NOMO-1 (cell line): ENCODE results near the gene ZFP36L2.

Experiments
- DNase-seq, 2 experiments: peaks; one replicate each; lab custom pipeline; 2025; ENCODE audit not compliant: unreplicated experiment in 2 of 2; lab: John Stamatoyannopoulos, UW

ZFP36L2 gene

DNA sequence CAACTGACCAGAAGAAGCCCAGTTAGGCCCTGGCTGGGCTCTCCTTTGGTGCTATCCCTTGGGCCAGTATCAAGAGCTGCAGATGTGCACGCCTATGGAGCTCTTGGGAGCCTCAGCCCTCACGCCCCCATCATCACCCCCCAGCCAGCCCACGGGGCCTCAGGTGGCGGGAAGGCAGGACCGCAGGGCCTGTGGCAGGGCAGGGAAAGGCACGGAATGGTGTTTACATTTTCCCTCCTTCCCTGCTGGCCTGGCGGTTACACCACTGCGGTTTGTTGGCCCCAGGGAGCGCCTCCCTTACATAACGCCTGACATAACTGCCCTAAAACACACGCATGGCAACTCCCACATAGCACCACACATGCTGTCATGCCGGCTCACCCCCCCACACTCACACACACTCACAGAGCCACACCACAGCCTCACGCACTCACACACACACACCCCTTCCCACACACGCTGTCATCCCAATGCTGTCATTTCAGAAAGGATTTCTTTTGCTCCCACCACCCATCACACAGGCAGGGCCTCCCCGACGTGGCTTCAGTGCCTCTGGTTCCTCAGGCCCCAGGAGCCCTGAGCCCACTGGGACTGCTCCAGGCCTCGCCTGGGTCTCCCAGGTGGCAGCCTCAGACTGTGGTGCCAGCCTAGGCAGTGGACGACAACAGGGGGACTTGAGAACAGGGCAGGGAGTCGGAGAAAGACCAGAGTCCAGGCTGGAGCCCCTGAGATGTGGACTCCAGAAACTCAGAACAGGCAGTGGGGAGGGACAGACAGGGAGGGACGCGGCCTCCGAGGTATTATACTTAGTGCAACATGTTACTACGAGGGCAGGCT lies 15.7 kb downstream of the ZFP36L2 start:
- DNase-seq = peak; percentile 87 to 98

DNA sequence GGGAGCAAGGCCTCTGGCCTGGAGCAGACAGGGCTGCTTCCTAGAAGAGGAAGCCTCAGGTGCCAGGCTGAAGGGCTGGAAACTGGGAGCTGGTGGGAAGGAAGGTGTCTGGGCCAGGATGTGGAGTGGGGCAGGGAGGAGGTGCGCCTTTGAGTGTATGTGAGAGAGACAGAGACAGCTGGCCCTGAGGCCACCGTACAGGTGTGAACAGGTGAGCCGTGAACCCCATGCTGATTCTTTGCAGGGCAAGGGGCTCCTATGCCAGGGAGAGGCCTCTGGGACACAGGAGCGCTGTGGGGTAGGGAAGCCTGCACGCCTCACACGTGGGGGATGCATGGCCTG lies 16.3 kb downstream of the ZFP36L2 start:
- DNase-seq = no peak

- DNase-seq = no peak
These were observed 17.1 kb downstream of the ZFP36L2 start for GRCh38 chr2:43209204-43209717.

GRCh38 chr2:43207553-43208300 lies 18.7 kb downstream of the ZFP36L2 start:
- DNase-seq = peak in 1 of 2 experiments; percentile 19

GRCh38 chr2:43206602-43207001 lies 19.8 kb downstream of the ZFP36L2 start:
- DNase-seq = no peak

GRCh38 chr2:43203373-43203772 lies 23.0 kb downstream of the ZFP36L2 start:
- DNase-seq = no peak

DNA sequence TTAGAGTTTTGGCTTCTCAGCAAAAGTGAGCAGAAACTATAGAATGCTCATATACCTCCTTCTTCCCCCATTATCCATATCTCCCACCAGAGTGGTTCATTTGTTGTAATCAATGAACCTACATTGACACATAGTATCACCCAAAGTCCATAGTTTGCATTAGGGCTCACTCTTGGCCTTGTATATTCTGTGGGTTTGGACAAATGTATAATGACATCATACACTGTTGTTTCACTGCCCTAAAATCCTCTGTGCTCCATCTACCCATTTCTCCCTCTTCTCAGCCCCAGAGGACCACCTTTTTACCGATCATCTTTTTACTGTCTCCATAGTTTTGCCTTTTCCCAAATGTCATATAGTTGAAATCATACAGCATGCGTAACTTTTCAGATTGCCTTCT lies 24.1 kb downstream of the ZFP36L2 start:
- DNase-seq = no peak

DNA sequence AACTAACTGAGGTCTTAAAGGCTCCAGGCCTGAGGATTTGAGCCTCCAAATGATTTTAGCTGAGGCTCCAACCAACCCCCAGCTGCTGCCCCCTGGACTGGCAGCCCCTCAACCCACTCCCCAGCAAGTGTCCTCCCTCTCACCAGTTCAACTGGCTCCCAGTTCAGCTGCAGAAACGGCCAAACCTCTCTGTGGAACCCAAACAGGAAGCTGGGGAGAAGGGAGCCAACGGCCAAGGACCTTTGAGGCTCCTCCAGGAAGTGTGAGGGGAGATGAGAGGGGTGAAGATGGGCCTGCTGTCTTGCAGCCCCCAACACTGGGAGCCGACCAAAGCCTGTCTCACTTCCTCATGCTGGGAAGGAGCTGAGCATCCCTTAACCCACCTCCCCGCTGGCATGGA lies 24.9 kb downstream of the ZFP36L2 start:
- DNase-seq = no peak

- no peak for DNase-seq
These were observed 25.4 kb downstream of the ZFP36L2 start for GRCh38 chr2:43201016-43201415.

- no peak for DNase-seq
These were observed 26.6 kb downstream of the ZFP36L2 start for GRCh38 chr2:43199492-43200488.

GRCh38 chr2:43198263-43198662 lies 28.1 kb downstream of the ZFP36L2 start:
- no peak for DNase-seq

DNA sequence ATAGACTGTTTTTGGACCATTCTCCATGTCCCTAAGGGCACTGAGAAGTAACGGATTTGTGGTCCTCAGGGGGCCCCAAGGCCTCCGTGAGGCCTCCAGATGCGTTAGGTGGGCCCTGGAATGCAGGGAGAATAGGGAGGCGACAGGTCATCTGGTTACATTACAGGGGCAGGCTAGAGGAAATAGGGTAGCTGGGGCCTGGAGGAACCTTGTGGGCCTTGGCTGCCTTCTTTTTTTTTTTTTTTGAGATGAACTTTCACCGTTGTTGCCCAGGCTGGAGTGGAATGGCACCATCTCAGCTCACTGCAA lies 28.9 kb downstream of the ZFP36L2 start:
- no peak for DNase-seq

- DNase-seq = peak in 1 of 2 experiments; percentile 23
These were observed 29.4 kb downstream of the ZFP36L2 start for GRCh38 chr2:43196768-43197587.

- DNase-seq = no peak
These were observed 32.1 kb downstream of the ZFP36L2 start for GRCh38 chr2:43194121-43194869.

- DNase-seq = no peak
These were observed 32.7 kb downstream of the ZFP36L2 start for GRCh38 chr2:43193652-43194120.

- no peak for DNase-seq
These were observed 33.4 kb downstream of the ZFP36L2 start for GRCh38 chr2:43192744-43193651.

GRCh38 chr2:43191947-43192516 lies 34.4 kb downstream of the ZFP36L2 start:
- no peak for DNase-seq
